Activated naive CD8-positive, alpha-beta T cell treated with anti-CD3 and anti-CD28 coated beads, Interleukin-2, amount 50 U/mL, for 24 hours (primary cell): Measurements from ENCODE around the gene GUCA2A.
"Not testable (repeated sequence)": the region's sequence is repeated elsewhere in the genome, so short reads cannot be mapped to it uniquely, and the experiment has no call there.

ENCODE experiments used
- ATAC-seq: fragments of 150-1000 bp; cut with Tn5 transposase; one replicate; pipeline ENCODE4 v1.10.0; 2021
- DNase-seq: peaks from one replicate; pipeline ENCODE4 v3.0.0; 2021
- H3K27ac Mint-ChIP-seq: one replicate; pipeline ENCODE4 v1.8.0; 2021; ENCODE audit warnings: mild to moderate bottlenecking, mixed read lengths
- H3K27me3 Mint-ChIP-seq: one replicate; pipeline ENCODE4 v1.8.0; 2021; ENCODE audit warnings: mixed read lengths
- H3K36me3 Mint-ChIP-seq: one replicate; pipeline ENCODE4 v1.8.0; 2021; ENCODE audit warnings: low read depth, mixed read lengths
- H3K4me1 Mint-ChIP-seq: one replicate; pipeline ENCODE4 v1.8.0; 2021; ENCODE audit warnings: mixed read lengths
- H3K4me3 Mint-ChIP-seq: one replicate; pipeline ENCODE4 v1.8.0; 2021; ENCODE audit warnings: mild to moderate bottlenecking, moderate library complexity, mixed read lengths
- H3K9me3 Mint-ChIP-seq: one replicate; pipeline ENCODE4 v1.8.0; 2021; ENCODE audit warnings: mixed read lengths

The GUCA2A gene, protein sequence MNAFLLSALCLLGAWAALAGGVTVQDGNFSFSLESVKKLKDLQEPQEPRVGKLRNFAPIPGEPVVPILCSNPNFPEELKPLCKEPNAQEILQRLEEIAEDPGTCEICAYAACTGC

GRCh38 chr1:42164551-42165420, at the start of gene GUCA2A:
Gene GUCA2A, minus strand, starts transcription at chr1:42164745. Its CDS starts 33 bp downstream, at chr1:42164712.
- Mint-ChIP-seq H3K4me1 (no peaks in the 10 kb centered on the region), H3K27ac (no peak within 1 kb of the TSS), H3K36me3 (no peaks in the 10 kb centered on the region), H3K27me3 (peaks cover 4% of the 10 kb centered on the region), H3K4me3 (no peak within 1 kb of the TSS), H3K9me3 (peaks cover 10% of the 10 kb centered on the region)
- ATAC-seq, result no peak
- DNase-seq, result no peak

GRCh38 chr1:42211224-42211623, 46.7 kb upstream of the GUCA2A start:
- Mint-ChIP-seq H3K4me1 (peaks cover 37% of the 10 kb centered on the region), H3K36me3 (peaks cover 62% of the 10 kb centered on the region), H3K9me3 (peaks cover 22% of the 10 kb centered on the region), H3K27ac (no peak overlapping the region), H3K4me3 (no peak overlapping the region), H3K27me3 (no peaks in the 10 kb centered on the region)
- DNase-seq (no peak), ATAC-seq (no peak)

- Mint-ChIP-seq H3K27ac (no peak overlapping the region), H3K4me1 (peaks cover 37% of the 10 kb centered on the region), H3K4me3 (no peak overlapping the region), H3K27me3 (no peaks in the 10 kb centered on the region), H3K36me3 (peaks cover 58% of the 10 kb centered on the region), H3K9me3 (peaks cover 22% of the 10 kb centered on the region)
- no peak for DNase-seq
- no peak for ATAC-seq
Measured at GRCh38 chr1:42210421-42211133, 46.0 kb upstream of the GUCA2A start.

DNA sequence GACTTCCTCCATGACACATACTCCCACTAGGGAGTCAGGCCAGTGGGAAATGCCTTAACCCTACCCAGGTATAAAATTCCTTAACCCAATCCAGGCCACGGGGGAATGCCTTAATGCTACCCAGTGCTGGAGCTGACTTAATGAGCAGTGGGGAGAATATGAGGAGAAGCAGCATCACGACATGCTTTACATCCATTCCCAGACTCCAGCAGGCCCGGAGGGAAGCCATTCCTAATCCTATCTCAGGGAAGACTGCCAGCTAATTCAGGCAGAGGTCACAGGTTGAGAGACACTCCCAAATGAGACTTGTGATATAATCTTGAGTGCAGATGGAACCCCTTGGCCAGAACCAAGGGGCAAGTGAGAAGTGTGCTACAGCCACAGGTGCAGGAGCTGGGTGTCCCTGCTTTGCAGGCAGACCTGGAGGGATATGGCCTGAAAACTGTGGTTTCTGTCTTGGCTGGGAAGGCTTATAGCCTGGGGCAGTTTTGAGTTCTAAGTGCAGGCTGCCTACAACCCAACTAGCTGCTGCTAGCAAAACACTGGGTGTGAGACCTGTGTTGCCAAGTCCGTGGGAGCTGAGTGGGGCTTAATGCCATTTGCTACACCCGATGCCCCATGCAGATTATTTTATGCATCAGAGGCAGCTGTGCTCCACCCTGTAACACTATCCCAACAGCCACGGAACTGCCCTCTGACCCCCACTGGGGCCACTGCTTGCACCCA, 45.1 kb upstream of the GUCA2A start:
- Mint-ChIP-seq H3K36me3 (peaks cover 57% of the 10 kb centered on the region), H3K27me3 (no peaks in the 10 kb centered on the region), H3K4me1 (peaks cover 37% of the 10 kb centered on the region), H3K9me3 (peaks cover 22% of the 10 kb centered on the region), H3K4me3 (no peak overlapping the region), H3K27ac (no peak overlapping the region)
- DNase-seq (no peak), ATAC-seq (no peak)

- peaks cover 23% of the 10 kb centered on the region for H3K9me3 Mint-ChIP-seq
- peaks cover 33% of the 10 kb centered on the region for H3K4me1 Mint-ChIP-seq
- ATAC-seq, H3K27ac Mint-ChIP-seq, DNase-seq, H3K27me3 Mint-ChIP-seq, H3K4me3 Mint-ChIP-seq: not testable (repeated sequence)
- peaks cover 60% of the 10 kb centered on the region for H3K36me3 Mint-ChIP-seq
Measured at GRCh38 chr1:42206930-42207329, 42.4 kb upstream of the GUCA2A start.

DNA sequence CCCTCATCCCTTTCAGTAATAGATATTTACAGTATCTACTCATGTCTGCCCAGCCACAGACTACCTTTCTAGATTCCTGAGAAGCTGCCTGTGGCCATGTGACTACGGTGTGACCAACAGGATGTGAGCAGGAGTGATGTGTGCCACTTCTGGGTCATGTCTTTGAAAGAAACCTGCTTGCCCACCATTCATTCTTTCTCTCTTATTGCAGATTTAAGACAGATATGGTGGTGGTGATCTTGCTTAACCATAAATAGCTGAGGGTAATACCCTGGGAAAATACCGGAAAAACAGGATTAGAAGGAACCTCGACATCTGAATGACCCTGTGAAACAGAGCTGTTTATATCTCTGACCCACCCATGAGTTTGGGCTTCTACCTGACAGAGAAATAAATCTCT, 41.6 kb upstream of the GUCA2A start:
- Mint-ChIP-seq H3K27me3 (no peaks in the 10 kb centered on the region), H3K4me3 (no peak overlapping the region), H3K27ac (no peak overlapping the region), H3K9me3 (peaks cover 23% of the 10 kb centered on the region), H3K36me3 (peaks cover 60% of the 10 kb centered on the region), H3K4me1 (peaks cover 27% of the 10 kb centered on the region)
- no peak for DNase-seq
- ATAC-seq, result no peak

GRCh38 chr1:42201986-42202385, 37.4 kb upstream of the GUCA2A start:
- H3K9me3 Mint-ChIP-seq, result peaks cover 18% of the 10 kb centered on the region
- ATAC-seq (no peak), DNase-seq (no peak)
- peaks cover 57% of the 10 kb centered on the region for H3K36me3 Mint-ChIP-seq
- no peaks in the 10 kb centered on the region for H3K4me1 Mint-ChIP-seq
- H3K27ac Mint-ChIP-seq, result no peak overlapping the region
- H3K4me3 Mint-ChIP-seq, result no peak overlapping the region
- no peaks in the 10 kb centered on the region for H3K27me3 Mint-ChIP-seq

GRCh38 chr1:42198251-42198650, 33.7 kb upstream of the GUCA2A start:
- ATAC-seq, result no peak

DNA sequence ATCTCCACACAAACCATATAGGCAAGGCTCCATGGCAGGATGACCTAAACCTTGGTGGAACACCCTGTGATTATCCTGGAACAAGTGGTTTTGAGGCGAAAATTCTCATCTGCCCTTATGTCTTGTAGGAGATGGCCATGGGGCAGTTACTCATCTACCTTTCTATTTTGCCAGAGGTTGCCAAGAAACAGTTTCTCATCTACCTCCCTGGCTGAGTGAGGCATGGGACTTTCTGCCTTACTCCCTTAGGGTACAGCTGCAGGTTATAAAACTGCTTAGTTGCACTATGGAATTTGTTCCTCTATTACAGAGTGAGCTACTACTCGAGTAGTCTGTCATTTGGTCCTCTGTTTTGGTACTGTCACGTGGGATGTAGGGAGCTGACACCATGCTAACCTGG, 31.3 kb upstream of the GUCA2A start:
- Mint-ChIP-seq H3K9me3 (no peaks in the 10 kb centered on the region), H3K36me3 (peaks cover 24% of the 10 kb centered on the region)

More at GRCh38 chr1:42198251-42198650, 33.7 kb upstream of the GUCA2A start:
- peaks cover 45% of the 10 kb centered on the region for H3K36me3 Mint-ChIP-seq
- H3K4me1 Mint-ChIP-seq, result no peaks in the 10 kb centered on the region
- no peak for DNase-seq
- H3K4me3 Mint-ChIP-seq, result no peak overlapping the region
- H3K27me3 Mint-ChIP-seq, result no peaks in the 10 kb centered on the region
- H3K9me3 Mint-ChIP-seq, result peaks cover 9% of the 10 kb centered on the region
- no peak overlapping the region for H3K27ac Mint-ChIP-seq

GRCh38 chr1:42192106-42192505, 27.6 kb upstream of the GUCA2A start:
- H3K4me1 Mint-ChIP-seq, result no peaks in the 10 kb centered on the region
- ATAC-seq (no peak), DNase-seq (no peak)
- no peak overlapping the region for H3K27ac Mint-ChIP-seq
- H3K27me3 Mint-ChIP-seq, result no peaks in the 10 kb centered on the region
- H3K36me3 Mint-ChIP-seq, result peaks cover 34% of the 10 kb centered on the region
- no peaks in the 10 kb centered on the region for H3K9me3 Mint-ChIP-seq
- H3K4me3 Mint-ChIP-seq, result no peak overlapping the region

More for the DNA sequence above, 31.3 kb upstream of the GUCA2A start:
- no peak overlapping the region for H3K4me3 Mint-ChIP-seq
- H3K4me1 Mint-ChIP-seq, result no peaks in the 10 kb centered on the region
- DNase-seq (no peak), ATAC-seq (no peak)
- no peaks in the 10 kb centered on the region for H3K27me3 Mint-ChIP-seq
- H3K27ac Mint-ChIP-seq, result no peak overlapping the region

DNA sequence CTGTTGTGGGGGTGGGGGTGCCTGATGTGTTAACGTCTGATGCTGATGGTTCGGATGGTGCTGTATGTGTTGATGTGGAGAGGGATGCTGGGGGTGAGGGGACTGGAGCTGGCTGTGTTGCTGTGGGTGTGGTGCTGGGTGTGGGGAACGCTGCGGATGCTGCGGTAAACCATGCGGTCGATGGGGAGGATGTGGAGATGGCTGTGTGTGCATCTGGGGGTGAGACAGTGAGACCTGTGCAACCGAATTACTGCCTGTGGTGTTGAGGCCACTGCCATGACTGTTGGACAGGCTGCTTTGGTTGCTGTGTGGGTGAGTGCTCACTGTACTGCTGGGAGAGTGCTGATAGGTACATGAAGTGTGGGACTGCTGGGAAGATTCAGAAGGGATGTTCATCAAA, 26.8 kb upstream of the GUCA2A start:
- H3K4me3 Mint-ChIP-seq, result no peak overlapping the region

DNA sequence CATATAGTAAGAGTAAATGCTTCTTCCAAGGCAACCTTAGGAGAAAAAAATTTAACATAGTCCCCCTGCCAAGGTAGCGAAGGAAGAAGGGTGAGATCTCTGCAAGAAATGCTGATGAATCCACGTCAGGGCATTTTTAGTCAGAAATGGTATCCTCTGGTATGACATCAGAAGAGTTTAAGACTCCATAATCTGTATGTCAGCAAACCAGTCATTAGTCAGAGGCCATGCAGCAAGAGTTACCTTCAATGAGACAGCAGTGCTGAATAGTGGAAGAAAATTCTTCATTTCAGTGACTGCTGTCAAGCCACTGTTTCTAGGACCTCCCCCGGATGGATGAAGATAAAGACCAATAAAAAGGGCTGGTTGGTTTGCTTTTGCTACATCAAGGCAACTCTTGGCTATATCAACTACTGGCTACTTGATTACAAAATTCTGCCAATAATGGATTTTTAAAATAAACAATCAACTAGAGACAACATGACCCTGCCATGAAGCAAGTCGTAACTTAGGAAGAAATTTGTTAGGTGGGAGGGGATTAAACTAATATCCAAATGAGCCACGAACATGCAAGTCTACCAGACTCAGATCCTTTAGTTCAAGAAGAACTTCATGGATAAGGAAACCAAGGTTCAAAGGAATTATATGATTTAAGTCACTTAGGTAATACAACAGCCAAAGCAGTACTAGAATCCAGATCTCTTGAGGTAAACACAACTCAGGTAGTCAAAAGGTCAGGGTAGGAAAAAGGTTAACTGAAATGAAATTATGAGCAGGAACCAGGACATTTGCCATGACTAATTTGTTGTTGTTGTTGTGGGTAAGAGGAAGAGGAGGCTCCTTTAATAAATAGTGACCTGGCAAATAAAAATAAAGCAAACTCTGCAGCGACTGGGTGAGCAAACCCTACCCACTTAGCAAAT, 25.6 kb upstream of the GUCA2A start:
- Mint-ChIP-seq H3K4me1 (no peaks in the 10 kb centered on the region), H3K9me3 (no peaks in the 10 kb centered on the region), H3K27ac (no peak overlapping the region), H3K36me3 (peaks cover 39% of the 10 kb centered on the region), H3K4me3 (no peak overlapping the region), H3K27me3 (no peaks in the 10 kb centered on the region)
- no peak for DNase-seq
- ATAC-seq, result no peak

More for the DNA sequence above, 26.8 kb upstream of the GUCA2A start:
- H3K27me3 Mint-ChIP-seq, result no peaks in the 10 kb centered on the region
- H3K36me3 Mint-ChIP-seq, result peaks cover 33% of the 10 kb centered on the region
- DNase-seq (no peak), ATAC-seq (no peak)
- H3K27ac Mint-ChIP-seq, result no peak overlapping the region
- no peaks in the 10 kb centered on the region for H3K4me1 Mint-ChIP-seq
- no peaks in the 10 kb centered on the region for H3K9me3 Mint-ChIP-seq

DNA sequence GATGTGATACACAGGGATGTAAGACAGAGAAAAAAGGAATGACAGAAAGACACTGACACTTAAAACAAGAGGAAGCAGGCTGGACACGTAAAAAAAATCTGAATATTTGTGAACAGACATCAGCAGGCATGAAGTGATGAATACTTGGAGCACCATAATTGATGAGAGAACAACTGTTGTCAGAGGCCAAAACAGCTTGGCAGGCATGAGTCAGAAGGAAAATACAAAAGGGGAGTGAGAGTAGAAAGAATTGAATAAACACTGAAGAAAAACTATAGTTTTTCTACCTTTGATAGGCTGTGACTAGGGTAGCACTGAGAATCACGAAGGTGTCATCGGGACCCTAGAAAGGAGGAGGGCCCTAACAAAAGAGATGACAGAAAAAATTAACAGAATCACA, 21.6 kb upstream of the GUCA2A start:
- ATAC-seq (no peak), DNase-seq (no peak)
- peak overlapping the region; percentile 27 for H3K27ac Mint-ChIP-seq
- no peaks in the 10 kb centered on the region for H3K9me3 Mint-ChIP-seq
- H3K4me3 Mint-ChIP-seq, result no peak overlapping the region
- H3K36me3 Mint-ChIP-seq, result peaks cover 36% of the 10 kb centered on the region
- no peaks in the 10 kb centered on the region for H3K4me1 Mint-ChIP-seq
- no peaks in the 10 kb centered on the region for H3K27me3 Mint-ChIP-seq
